Thoracic aorta (tissue), 2 donors: Measurements from ENCODE around the gene MED17. TPM values are rescaled to one million over a fixed set of nuclear protein-coding genes. Genes with fewer than 3 reads are reported as not detected.

Experiments
- ATAC-seq: fragments of 150-250 bp; one replicate; pipeline ENCODE4 v1.8.0; 2017; ENCODE audit warnings: low read depth; ENCODE audit not compliant: insufficient number of reproducible peaks, low FRiP score
- DNase-seq: peaks from one replicate; pipeline ENCODE4 v3.0.0-alpha.2; 2020; ENCODE audit warnings: low spot score
- H3K27ac ChIP-seq, 2 donors: fragments of 200-600 bp; sonication (generic); 1 replicate in 1 of 2; 2 replicates in 1 of 2; pipeline ENCODE4 v1.5.1; 2016; ENCODE audit warnings: mild to moderate bottlenecking in 2 of 2, moderate library complexity in 2 of 2
- H3K27me3 ChIP-seq: fragments of 200-600 bp; sonication (generic); replicated peaks from 2 replicates; pipeline ENCODE4 v1.6.0; 2016; ENCODE audit warnings: mild to moderate bottlenecking; ENCODE audit not compliant: insufficient read depth
- H3K36me3 ChIP-seq: fragments of 200-600 bp; sonication (generic); one replicate; pipeline ENCODE4 v1.5.1; 2016
- H3K4me1 ChIP-seq, 2 donors: fragments of 200-600 bp; sonication (generic); 1 replicate in 1 of 2; 2 replicates in 1 of 2; pipeline versions ENCODE4 v1.5.1 to v1.6.0; 2016; ENCODE audit warnings: low read depth in 2 of 2, mild to moderate bottlenecking in 1 of 2; ENCODE audit not compliant: control insufficient read depth in 1 of 2
- H3K4me3 ChIP-seq: fragments of 200-600 bp; sonication (generic); 2 replicates; pipeline ENCODE4 v1.5.1; 2016; ENCODE audit warnings: mild to moderate bottlenecking
- H3K9me3 ChIP-seq: fragments of 200-600 bp; sonication (generic); 2 replicates; pipeline ENCODE4 v1.5.1; 2016
- total RNA-seq, 2 donors: library from RNA; depleted of rRNA; stranded (reverse); fragments of >200 nt; gene quantifications; one replicate each; pipeline versions ENCODE4 v1.1.0 to v1.2.3, GENCODE V29; 2016
- TF ChIP-seq, protein P1 (sequence below): fragments of 200-600 bp; sonication (generic); IDR thresholded peaks from one replicate; pipeline ENCODE4 v1.5.1; 2019; ENCODE audit warnings: antibody characterized with exemption

MED17 gene, protein sequence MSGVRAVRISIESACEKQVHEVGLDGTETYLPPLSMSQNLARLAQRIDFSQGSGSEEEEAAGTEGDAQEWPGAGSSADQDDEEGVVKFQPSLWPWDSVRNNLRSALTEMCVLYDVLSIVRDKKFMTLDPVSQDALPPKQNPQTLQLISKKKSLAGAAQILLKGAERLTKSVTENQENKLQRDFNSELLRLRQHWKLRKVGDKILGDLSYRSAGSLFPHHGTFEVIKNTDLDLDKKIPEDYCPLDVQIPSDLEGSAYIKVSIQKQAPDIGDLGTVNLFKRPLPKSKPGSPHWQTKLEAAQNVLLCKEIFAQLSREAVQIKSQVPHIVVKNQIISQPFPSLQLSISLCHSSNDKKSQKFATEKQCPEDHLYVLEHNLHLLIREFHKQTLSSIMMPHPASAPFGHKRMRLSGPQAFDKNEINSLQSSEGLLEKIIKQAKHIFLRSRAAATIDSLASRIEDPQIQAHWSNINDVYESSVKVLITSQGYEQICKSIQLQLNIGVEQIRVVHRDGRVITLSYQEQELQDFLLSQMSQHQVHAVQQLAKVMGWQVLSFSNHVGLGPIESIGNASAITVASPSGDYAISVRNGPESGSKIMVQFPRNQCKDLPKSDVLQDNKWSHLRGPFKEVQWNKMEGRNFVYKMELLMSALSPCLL
- 10 to 100 TPM; 12.3 to 32.7 TPM for total RNA-seq

DNA sequence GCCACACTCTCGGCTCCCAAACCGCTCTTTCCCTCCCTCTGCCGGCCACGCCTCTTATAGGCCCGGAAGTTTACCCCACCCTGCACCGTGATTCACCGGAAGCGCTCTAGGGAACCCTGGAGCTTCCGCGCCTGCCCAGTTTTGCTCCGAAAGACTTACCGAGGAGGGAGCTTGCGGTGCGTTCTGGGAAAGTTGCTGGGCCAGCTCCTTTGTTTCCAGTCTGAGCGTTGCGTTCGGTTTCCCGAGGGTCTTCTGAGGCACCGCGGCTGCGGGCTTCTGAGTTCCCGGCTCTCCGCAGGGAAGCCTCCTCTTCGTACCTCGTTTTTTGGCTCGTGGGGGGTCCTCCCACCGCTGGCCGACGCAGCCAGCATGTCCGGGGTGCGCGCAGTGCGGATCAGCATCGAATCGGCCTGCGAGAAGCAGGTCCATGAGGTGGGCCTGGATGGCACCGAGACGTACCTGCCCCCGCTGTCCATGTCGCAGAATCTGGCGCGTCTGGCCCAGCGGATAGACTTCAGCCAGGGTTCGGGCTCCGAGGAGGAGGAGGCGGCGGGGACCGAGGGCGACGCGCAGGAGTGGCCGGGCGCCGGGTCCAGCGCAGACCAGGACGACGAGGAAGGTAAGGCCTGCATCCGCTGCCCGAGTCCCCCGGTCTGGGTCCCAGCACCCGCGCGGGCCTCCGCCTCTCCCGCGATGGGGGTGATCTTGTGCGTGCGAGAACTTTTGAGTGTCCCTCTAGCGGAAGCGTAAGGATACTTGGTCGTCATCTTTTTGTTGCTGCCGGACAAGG lies at the start of gene MED17:
MED17 (plus strand) TSS at position 138 of the 790 bp plus-strand sequence; CDS start at position 370, 232 bp downstream.
- ATAC-seq (peak; percentile 90), DNase-seq (peak; percentile 81)
- no peaks in the 10 kb centered on the region for H3K9me3 ChIP-seq
- H3K4me3 ChIP-seq, result peak within 1 kb of the TSS; percentile 90
- no peaks in the 10 kb centered on the region for H3K36me3 ChIP-seq
- TF ChIP-seq, protein P1, sequence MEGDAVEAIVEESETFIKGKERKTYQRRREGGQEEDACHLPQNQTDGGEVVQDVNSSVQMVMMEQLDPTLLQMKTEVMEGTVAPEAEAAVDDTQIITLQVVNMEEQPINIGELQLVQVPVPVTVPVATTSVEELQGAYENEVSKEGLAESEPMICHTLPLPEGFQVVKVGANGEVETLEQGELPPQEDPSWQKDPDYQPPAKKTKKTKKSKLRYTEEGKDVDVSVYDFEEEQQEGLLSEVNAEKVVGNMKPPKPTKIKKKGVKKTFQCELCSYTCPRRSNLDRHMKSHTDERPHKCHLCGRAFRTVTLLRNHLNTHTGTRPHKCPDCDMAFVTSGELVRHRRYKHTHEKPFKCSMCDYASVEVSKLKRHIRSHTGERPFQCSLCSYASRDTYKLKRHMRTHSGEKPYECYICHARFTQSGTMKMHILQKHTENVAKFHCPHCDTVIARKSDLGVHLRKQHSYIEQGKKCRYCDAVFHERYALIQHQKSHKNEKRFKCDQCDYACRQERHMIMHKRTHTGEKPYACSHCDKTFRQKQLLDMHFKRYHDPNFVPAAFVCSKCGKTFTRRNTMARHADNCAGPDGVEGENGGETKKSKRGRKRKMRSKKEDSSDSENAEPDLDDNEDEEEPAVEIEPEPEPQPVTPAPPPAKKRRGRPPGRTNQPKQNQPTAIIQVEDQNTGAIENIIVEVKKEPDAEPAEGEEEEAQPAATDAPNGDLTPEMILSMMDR, result peak; percentile 36
- H3K4me1 ChIP-seq, result peaks cover 21 to 33% of the 10 kb centered on the region in 2 donors
- H3K27me3 ChIP-seq, result no peaks in the 10 kb centered on the region
- peak within 1 kb of the TSS; percentile 90 to 93 for H3K27ac ChIP-seq

DNA sequence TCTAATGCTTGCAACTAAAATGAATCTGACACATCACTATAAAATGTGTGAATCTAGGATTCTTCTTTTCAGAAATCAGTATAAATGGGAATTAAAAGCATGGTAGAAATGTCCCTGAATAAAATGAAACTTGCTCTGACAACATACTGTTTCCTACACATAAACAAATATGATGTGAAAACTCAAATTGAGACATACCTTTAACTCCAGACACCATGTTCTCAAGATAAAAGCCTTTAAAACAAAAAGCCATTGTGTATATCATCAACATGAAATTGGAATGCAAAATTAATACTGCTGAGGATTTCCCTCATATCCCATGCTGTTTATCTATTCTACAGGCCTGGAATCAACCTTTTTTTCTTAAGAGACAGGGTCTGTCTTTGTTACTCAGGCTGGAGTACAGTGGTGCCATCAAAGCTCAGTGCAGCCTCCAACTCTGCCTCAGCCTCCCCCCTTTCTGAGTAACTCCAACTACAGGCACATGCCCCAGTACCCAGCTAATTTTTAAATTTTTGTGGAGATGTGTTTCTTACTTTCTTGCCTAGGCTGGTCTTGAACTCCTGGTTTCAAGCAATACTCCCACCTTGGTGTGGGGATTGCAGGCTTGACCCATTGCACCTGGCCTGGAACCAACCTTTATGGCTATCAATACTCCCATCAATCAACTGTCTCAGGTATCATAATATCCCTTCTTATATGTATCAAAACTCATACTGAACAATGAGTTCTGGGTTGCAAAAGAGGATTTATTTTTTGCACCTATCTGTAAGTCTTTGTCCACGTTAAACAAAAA lies 49.5 kb upstream of the MED17 start:
- Histone ChIP-seq H3K4me1 (peaks cover 17 to 22% of the 10 kb centered on the region in 2 donors), H3K4me3 (no peak overlapping the region), H3K27me3 (no peaks in the 10 kb centered on the region), H3K9me3 (no peaks in the 10 kb centered on the region), H3K36me3 (peaks cover 52% of the 10 kb centered on the region), H3K27ac (no peak overlapping the region)
- DNase-seq, result no peak
- TF ChIP-seq, protein P1, result no peak
- no peak for ATAC-seq

DNA sequence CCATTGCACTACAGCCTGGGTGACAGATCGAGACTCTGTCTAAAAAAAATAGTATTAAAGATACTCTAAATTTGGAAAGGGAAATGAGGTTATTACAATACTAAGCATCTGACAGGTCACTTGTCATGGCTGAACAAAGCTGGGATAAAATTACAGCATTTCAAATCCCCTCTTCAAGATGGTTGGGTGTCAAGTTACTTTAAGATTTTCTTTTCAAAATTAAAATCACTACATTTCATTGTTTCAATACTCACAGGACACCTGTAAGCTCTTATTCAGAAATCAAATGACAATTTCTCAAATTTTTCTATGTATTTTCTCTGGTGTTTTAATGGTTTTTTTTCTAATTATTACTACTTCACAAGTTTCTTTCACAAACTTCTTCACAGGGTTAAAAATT lies 48.5 kb upstream of the MED17 start:
- Histone ChIP-seq H3K4me1 (peaks cover 22 to 29% of the 10 kb centered on the region in 2 donors), H3K4me3 (no peak overlapping the region), H3K36me3 (peaks cover 50% of the 10 kb centered on the region), H3K27ac (no peak overlapping the region), H3K9me3 (no peaks in the 10 kb centered on the region), H3K27me3 (no peaks in the 10 kb centered on the region)
- ATAC-seq (no peak), DNase-seq (no peak)
- TF ChIP-seq, protein P1, result no peak

DNA sequence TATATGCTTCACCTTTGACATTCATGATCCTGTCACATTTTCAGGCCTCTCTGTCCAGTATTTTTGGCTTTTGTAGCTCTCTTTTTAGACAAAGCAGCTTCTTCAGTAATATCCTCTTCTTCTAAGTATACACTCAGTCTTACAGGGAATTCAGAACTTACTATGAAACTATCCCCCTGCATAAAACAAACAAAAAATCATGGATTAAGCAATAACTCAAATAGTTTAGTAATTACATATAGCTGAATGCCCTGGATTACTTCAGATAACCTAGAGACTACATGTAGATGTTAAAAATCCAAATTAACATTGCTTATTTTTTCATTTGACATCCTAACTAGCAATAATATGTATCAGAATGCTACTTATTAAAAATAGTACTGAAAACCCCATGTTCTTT lies 48.0 kb upstream of the MED17 start:
- Histone ChIP-seq H3K9me3 (no peaks in the 10 kb centered on the region), H3K4me3 (no peak overlapping the region), H3K36me3 (peaks cover 46% of the 10 kb centered on the region), H3K27ac (no peak overlapping the region), H3K27me3 (no peaks in the 10 kb centered on the region), H3K4me1 (peaks cover 22 to 29% of the 10 kb centered on the region in 2 donors)
- DNase-seq, result no peak
- ATAC-seq, result no peak
- TF ChIP-seq, protein P1, result no peak
